Astrocyte (in vitro differentiated cells and primary cell): Measurements from ENCODE around the gene CD8B2.

Experiments used
- CTCF ChIP-seq: IDR thresholded peaks from 2 replicates; pipeline ENCODE4 v1.5.1; 2011; ENCODE audit warnings: low read depth, mild to moderate bottlenecking, inconsistent platforms, low read length, moderate library complexity; ENCODE audit not compliant: insufficient read depth
- EZH2 ChIP-seq: IDR thresholded peaks from 2 replicates; pipeline ENCODE4 v1.6.1; 2012; ENCODE audit warnings: mild to moderate bottlenecking, low read length, inconsistent platforms; ENCODE audit not compliant: insufficient read depth

GRCh38 chr2:106530866-106531265 lies 43.7 kb downstream of the CD8B2 start:
- TF ChIP-seq CTCF, result no peak
- TF ChIP-seq EZH2, result no peak
